GM19328 (cell line): ENCODE measurements around the gene SERPINA12.

Experiments
- ATAC-seq: cut with Tn5 transposase; IDR thresholded peaks from one replicate; pipeline ENCODE4 v1.9.1; 2021; ENCODE audit warnings: mild to moderate bottlenecking, moderate library complexity; ENCODE audit not compliant: unreplicated experiment

The SERPINA12 gene

GRCh38 chr14:94467728-94468520, 41.3 kb downstream of the SERPINA12 start:
- ATAC-seq, result no peak

GRCh38 chr14:94466706-94467370, 42.4 kb downstream of the SERPINA12 start:
- ATAC-seq, result no peak

GRCh38 chr14:94465042-94465441, 44.2 kb downstream of the SERPINA12 start:
- no peak for ATAC-seq

- ATAC-seq, result no peak
Measured at GRCh38 chr14:94464290-94464689, 45.0 kb downstream of the SERPINA12 start.

GRCh38 chr14:94462763-94463572, 46.3 kb downstream of the SERPINA12 start:
- ATAC-seq, result no peak

- no peak for ATAC-seq
Measured at GRCh38 chr14:94462219-94462551, 47.1 kb downstream of the SERPINA12 start.

- ATAC-seq, result no peak
Measured at GRCh38 chr14:94461526-94462218, 47.6 kb downstream of the SERPINA12 start.

- ATAC-seq, result no peak
Measured at GRCh38 chr14:94460631-94461416, 48.4 kb downstream of the SERPINA12 start.

- ATAC-seq, result no peak
Measured at GRCh38 chr14:94458558-94459205, 50.6 kb downstream of the SERPINA12 start.

GRCh38 chr14:94458096-94458495, 51.2 kb downstream of the SERPINA12 start:
- no peak for ATAC-seq

GRCh38 chr14:94455928-94456327, 53.3 kb downstream of the SERPINA12 start:
- no peak for ATAC-seq

GRCh38 chr14:94451826-94452225, 57.4 kb downstream of the SERPINA12 start:
- no peak for ATAC-seq

- ATAC-seq, result no peak
Measured at GRCh38 chr14:94451091-94451771, 58.0 kb downstream of the SERPINA12 start.

- ATAC-seq, result no peak
Measured at GRCh38 chr14:94450722-94451090, 58.6 kb downstream of the SERPINA12 start.

- ATAC-seq, result no peak
Measured at GRCh38 chr14:94449930-94450329, 59.3 kb downstream of the SERPINA12 start.

GRCh38 chr14:94448071-94448808, 61.0 kb downstream of the SERPINA12 start:
- ATAC-seq, result no peak

- ATAC-seq, result no peak
Measured at GRCh38 chr14:94447206-94447605, 62.1 kb downstream of the SERPINA12 start.

GRCh38 chr14:94446126-94446525, 63.1 kb downstream of the SERPINA12 start:
- no peak for ATAC-seq

GRCh38 chr14:94445003-94445402, 64.3 kb downstream of the SERPINA12 start:
- no peak for ATAC-seq
